ENCODE data around the gene CA5A. TPM values are rescaled to one million over a fixed set of nuclear protein-coding genes. Genes with fewer than 3 reads are reported as not detected.
A peak's percentile ranks its signal among the peaks of the same experiment; 100 is the strongest.
"Not testable (repeated sequence)": the region's sequence is repeated elsewhere in the genome, so short reads cannot be mapped to it uniquely, and the experiment has no call there.

CA5A gene
- polyA plus RNA-seq, 1 donor from 2014 or later = not detected

DNA sequence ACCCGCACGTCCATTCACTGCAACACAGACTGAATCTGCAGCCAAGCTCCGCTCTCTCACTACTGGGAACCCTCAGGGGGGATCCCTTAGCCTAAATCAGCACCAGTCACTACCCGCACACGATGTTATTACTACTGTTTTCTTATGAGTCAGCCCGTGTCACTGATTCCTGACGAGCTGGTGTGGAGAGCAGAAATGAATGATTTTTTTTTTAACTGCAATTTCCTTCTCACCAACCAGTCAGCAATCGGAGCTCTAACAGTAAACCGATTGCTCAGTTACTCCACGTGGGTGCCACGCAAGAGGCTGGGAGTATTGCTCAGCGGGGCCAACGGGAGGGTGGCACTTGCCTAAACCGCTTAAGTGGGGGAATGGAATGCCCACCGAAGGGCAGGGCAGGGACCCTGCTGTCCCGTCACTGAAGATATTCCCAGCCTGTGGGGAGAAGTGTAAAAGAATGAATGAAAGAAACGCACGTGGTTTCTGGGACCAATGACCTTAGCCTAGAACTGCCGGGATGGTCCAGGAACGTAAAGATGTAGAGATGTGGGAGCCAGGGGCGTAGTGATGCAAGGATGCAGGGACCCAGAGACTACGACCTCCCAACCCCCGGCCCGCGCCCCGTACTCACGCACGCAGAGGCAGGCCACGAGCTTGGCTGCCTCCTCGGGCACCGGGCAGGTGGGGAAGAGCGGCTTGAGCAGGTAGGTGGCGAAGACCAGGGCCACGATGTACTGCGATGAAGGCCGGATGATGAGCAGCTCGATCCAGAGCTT lies 67.9 kb downstream of the CA5A start:
- H3K4me1 Mint-ChIP-seq = peaks cover 16 to 27% (median 23%) of the 10 kb centered on the region in 3 donors
- H3K27me3 Mint-ChIP-seq, H3K36me3 Mint-ChIP-seq, H3K9me3 Mint-ChIP-seq: not testable (repeated sequence)
- peak overlapping the region; percentile 87 to 95 (median 87) for H3K27ac Mint-ChIP-seq
- peak overlapping the region; percentile 85 to 94 (median 94) for H3K4me3 Mint-ChIP-seq

DNA sequence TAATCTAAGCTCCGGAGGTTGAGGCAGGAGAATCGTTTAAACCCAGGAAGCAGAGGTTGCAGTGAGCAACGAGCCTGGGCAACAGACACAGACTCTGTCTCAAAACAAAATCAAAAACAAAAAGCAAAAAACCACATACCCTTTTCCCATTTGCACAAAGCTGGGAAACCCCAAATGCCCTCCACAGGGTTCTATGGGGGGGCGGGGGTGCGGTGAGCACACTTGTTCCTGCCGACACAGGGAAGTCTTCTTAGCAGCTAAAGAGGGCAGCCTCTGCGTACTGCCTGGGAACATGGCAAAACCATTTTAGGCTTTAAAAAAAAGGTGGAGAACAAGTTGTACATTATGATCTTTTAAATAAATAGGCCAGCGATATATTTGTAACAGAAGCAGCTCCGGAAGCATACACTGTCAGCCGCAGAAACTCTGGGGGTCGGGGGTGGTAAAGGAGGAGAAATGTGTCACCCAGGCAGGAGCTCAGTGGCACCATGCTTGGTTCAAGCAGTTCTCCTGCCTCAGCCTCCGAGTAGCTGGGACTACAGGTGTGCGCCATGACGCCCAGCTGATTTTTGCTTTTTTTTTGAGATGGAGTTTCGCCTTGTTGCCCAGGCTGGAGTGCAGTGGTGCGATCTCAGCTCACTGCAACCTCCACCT lies 70.3 kb downstream of the CA5A start:
- not testable (repeated sequence) for H3K9me3 Mint-ChIP-seq, H3K27me3 Mint-ChIP-seq, H3K36me3 Mint-ChIP-seq
- peak overlapping the region; percentile 23 to 84 (median 39) for H3K27ac Mint-ChIP-seq
- peaks cover 13 to 20% (median 19%) of the 10 kb centered on the region in 3 donors for H3K4me1 Mint-ChIP-seq
- H3K4me3 Mint-ChIP-seq = peak overlapping the region; percentile 46 to 94 (median 76)

DNA sequence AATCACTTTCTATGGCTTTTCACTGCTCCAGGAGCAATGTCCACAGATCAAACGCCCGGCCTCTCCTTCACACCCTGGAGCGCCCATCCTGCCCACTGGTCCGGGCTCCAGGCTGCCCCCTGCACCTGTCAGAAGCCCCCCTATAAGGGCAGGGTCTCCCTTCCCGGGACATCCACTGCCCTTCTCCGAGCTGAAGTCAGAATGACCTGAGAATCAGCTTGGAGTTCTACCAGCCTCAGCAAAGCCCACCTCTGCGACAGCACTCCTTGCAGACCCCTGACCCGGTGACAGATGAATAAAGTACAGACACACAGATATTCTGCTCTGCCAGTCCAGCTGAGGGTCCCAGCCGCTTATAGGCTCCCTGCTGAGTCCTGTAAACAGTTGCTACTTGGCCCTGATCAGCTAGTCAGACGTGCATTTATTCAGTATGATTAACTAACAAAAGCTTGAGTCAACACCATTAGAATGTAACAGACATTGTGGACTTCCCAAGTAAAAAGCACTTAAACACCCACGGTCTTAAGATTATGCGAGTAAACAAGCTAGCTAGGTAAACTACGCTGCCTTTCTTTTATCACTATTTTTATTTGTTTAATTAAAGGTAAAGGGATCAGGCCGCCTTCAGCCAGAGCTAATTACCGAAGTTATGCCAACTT lies 71.9 kb downstream of the CA5A start:
- Mint-ChIP-seq H3K27ac (peak overlapping the region in 1 of 3 donors; percentile 57), H3K4me3 (peak overlapping the region in 2 of 4 donors; percentile 54 to 60), H3K36me3 (no peaks in the 10 kb centered on the region), H3K27me3 (peaks cover 1% of the 10 kb centered on the region), H3K9me3 (no peaks in the 10 kb centered on the region), H3K4me1 (peaks cover 13 to 21% (median 18%) of the 10 kb centered on the region in 3 donors)

DNA sequence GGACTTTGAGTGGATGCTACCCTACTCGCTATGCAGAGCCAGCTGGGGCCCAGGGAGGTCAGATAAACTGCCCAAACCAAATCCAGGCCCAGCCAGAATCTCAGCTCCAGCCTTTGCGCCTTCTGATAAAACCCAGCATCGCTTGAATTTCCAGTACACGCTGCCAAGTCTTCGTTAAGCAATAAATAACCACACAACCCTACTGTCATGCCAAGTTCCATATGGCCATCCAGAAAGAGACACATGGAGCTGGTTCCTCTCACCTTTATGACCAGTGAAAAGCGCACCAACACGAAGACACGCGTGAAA lies 73.0 kb downstream of the CA5A start:
- not testable (repeated sequence) for H3K9me3 Mint-ChIP-seq, H3K27ac Mint-ChIP-seq, H3K36me3 Mint-ChIP-seq, H3K27me3 Mint-ChIP-seq
- Mint-ChIP-seq H3K4me1 (peaks cover 9 to 18% (median 13%) of the 10 kb centered on the region in 3 donors), H3K4me3 (peak overlapping the region in 1 of 4 donors; percentile 45)

DNA sequence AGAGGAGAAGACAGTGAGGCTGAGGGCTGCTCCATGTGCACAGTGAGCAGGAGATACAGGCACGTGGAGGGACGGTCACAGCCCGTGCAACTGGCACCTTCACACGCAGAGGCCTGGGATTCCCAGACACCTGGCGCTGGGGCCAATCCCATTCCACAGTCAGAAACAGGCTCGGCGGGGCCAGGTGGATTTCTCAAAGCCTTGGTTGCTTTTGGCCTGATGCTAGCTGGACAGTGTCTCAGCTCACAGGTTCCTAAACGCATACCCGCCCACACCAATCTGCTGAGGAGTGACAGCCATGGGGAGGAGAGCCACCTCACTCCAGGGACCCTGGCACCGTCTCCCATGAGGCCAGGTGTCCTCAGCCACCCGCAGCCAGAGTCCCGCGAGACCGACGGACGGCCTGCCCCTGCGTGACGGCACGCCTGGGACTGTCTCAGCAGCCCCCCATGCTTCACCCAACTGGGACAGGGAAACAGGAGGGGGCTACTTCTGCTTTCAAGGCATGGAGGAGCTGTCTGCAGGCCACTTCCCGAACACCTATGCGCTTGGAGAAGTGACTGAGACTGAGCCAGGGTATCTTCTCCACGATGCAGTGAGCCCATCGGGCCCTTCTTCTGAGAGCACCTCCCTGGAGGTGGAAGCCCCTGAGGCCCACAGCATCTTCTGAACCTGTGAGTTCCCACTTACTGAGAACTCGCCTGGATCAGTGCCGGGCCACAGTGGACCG lies 73.6 kb downstream of the CA5A start:
- not testable (repeated sequence) for H3K27me3 Mint-ChIP-seq, H3K36me3 Mint-ChIP-seq, H3K27ac Mint-ChIP-seq, H3K9me3 Mint-ChIP-seq, H3K4me3 Mint-ChIP-seq
- peaks cover 7 to 15% (median 10%) of the 10 kb centered on the region in 3 donors for H3K4me1 Mint-ChIP-seq

DNA sequence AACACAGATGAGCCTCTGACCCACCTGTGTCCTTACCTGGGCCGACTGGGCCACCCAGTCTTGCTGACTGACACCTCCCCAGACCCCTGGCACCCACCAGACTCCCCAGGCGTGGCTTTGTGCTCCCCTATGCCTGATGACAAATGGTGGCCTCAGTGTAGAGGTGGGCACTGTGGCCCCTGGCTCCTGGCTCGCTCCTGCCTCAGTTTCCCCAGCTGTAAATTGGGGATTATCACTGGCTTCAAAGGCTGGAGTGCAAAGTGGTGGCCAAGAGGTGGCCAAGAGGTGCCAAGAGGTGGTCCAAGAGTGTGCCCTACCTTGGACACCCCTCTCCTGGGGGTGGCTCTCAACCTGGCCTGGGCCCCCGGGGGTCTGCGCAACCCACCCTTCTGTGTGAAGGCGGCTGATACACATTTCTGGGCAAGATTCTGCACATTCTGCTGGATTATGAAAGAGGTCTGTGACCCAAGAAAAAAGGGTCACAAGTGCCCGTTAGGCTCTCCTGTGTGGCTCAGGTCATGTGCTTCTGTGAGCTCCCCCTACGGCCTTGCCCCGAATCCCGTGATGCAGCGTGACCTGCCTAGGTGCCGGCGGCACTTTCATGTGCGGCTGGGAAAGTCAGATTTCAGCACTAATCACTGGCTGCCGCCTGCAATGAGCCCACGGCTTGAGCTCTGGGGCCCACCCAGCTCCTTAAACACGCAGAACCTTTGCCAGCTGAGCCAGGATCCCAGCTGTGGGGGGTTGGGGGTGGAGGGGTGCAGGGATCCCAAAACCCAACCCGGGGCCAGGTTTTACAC lies 74.8 kb downstream of the CA5A start:
- not testable (repeated sequence) for H3K27me3 Mint-ChIP-seq, H3K27ac Mint-ChIP-seq, H3K36me3 Mint-ChIP-seq

DNA sequence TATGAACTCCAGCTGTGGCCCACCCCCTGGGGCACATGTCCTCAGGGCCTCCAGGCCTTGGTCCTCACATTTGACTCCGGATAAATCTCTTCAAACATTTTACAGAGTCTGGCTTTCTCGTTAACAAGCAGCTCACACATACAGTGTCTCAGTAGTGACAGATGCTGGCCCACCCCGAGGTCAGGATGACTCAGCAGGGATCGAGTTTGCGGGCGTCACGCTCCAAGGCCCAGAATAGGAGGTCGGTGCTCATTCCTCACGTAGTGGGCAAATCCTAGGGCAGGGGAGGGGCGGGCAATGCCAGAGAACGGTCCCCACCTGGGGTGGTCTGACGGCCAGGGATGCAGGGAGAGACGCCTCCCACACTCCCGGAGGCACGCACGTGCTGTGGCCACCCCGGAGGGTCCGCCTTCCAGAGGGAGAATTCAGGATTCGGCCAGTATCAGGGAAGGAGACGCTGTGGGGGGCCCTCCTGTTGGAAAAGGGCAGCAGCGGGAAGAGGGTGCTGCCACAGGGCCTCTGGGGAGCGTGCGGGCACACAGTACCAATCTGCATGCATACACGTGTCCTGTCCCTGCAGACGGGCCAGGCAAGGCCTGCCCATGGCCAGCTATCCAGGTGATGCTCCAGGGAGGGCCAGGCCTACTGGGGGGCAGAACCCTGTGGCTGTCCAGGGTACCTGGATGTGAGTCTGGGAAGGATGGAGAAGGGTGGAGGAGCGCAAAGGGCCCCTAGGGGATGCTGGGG lies 75.6 kb downstream of the CA5A start:
- Mint-ChIP-seq H3K9me3 (no peaks in the 10 kb centered on the region), H3K27ac (peak overlapping the region; percentile 26 to 94 (median 26))

More for the DNA sequence above, 74.8 kb downstream of the CA5A start:
- not testable (repeated sequence) for H3K9me3 Mint-ChIP-seq, H3K4me3 Mint-ChIP-seq
- peaks cover 3 to 16% (median 10%) of the 10 kb centered on the region in 3 donors for H3K4me1 Mint-ChIP-seq

DNA sequence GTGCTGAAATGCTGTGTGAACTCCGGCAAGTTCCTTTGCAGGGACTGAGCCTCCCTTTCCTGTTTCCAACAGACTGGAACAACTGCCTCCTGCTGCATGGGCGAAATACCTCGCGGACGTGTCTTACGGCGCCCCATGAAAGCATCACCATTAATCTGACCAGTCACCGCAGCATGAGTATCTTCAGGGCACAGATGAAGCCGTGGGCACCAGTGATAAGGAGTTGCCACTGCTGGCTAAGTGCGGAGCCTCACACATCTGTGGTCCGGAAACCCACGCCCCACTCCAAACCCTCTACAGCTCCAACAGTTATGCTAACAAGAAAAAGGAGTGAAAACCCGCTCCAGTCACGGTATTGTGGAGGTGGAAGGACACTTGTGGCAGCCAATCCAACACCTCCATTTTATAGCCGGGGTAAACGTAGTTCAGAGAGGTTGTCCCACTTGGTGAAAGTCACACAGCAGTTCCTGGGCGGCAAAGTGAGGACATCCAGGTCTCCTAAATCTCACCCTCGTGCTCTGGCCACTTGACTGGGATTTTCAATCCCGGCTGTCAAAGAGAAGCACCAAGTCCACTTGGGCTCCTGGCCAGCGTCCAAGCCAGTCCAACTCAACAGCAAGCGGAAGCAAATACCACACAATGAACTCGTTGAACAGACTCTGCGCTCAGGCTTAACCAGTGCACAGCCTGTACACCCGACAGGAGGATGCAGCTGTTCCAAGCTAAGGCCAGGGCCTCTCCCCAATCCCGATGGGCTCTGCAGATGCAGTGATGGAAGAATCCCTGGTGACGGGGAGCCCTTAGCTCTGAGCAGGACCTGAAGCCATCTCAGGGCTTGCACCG lies 78.0 kb downstream of the CA5A start:
- peak overlapping the region in 1 of 3 donors; percentile 67 for H3K27ac Mint-ChIP-seq
- H3K9me3 Mint-ChIP-seq, H3K27me3 Mint-ChIP-seq: not testable (repeated sequence)

More for the DNA sequence above, 75.6 kb downstream of the CA5A start:
- Mint-ChIP-seq H3K4me1 (peaks cover 8 to 13% (median 12%) of the 10 kb centered on the region in 3 donors), H3K4me3 (peak overlapping the region in 1 of 4 donors; percentile 19), H3K36me3 (peaks cover 6% of the 10 kb centered on the region), H3K27me3 (no peaks in the 10 kb centered on the region)

DNA sequence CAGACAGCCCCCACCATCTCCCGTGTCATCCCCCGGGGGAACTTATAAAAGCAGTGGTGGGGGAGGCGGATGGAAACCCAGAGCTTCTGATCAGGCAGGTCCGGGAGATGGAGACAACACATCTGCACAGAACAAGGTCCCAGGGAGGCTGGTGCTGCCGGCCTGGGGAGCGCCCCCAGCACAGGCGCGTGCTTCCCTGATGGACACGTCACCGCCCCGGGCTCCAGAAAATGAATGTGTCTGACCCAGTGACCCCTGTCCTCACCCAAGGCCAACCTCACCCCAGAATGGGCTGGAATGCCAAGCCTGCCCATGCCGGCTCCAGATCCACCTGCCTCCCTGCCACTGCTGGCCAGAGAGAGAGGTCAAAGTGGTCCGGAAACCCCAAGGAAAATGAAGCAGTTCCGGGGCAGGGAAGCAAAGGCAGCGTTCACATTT lies 79.5 kb downstream of the CA5A start:
- Mint-ChIP-seq H3K4me3 (peak overlapping the region; percentile 57 to 92 (median 84)), H3K27me3 (no peaks in the 10 kb centered on the region), H3K9me3 (no peaks in the 10 kb centered on the region), H3K4me1 (peaks cover 9 to 20% (median 18%) of the 10 kb centered on the region in 3 donors), H3K36me3 (peaks cover 6% of the 10 kb centered on the region), H3K27ac (peak overlapping the region; percentile 83 to 94 (median 88))

More for the DNA sequence above, 78.0 kb downstream of the CA5A start:
- peaks cover 6 to 18% (median 15%) of the 10 kb centered on the region in 3 donors for H3K4me1 Mint-ChIP-seq
- not testable (repeated sequence) for H3K36me3 Mint-ChIP-seq
- H3K4me3 Mint-ChIP-seq = peak overlapping the region in 1 of 4 donors; percentile 29

DNA sequence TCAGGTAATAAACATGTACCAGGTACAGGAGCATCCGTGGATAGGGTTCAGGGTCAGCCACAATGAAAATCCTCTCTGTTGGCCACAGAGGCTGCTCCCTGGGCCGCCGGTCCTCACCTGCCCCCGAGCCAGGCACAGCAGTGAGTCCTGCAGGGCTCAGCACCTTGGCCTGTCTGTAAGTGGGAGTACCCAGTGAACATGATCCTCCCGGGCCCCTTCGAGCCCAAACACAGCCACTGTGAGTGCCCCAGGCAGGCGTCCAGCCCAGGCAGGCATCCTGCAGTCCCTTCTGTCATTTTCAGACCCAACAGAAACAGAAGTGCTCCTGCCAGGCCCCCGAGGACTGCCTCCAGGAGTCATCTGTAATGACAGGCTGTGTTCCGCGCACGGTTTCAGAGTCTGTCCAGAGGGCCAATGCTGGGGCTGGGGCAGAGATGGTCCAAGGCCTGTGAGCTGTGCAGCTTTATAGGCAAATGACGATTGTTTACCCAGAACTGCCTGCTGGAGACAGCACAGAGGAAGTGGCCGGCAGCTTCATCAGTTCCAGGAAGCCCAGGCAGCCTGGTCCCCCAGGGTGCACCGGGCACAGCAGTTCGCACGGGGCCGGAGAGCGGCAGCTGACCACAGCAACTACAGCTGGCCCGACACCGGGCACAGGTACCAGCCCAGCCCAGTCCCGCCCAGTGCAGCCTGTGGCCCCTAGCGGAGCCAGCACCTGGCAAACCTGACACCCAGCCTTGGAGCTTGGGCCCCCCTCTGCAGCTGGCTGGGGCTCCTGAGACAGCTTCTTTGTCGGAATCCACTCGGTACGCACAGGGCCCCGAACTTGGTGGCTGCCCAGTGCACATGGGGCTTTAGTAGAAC lies 80.2 kb downstream of the CA5A start:
- H3K4me1 Mint-ChIP-seq = peaks cover 9 to 20% (median 18%) of the 10 kb centered on the region in 3 donors
- no peaks in the 10 kb centered on the region for H3K9me3 Mint-ChIP-seq
- H3K27ac Mint-ChIP-seq = peak overlapping the region; percentile 83 to 94 (median 88)
- H3K36me3 Mint-ChIP-seq = peaks cover 6% of the 10 kb centered on the region
- H3K4me3 Mint-ChIP-seq = peak overlapping the region; percentile 57 to 92 (median 84)
- H3K27me3 Mint-ChIP-seq = no peaks in the 10 kb centered on the region

DNA sequence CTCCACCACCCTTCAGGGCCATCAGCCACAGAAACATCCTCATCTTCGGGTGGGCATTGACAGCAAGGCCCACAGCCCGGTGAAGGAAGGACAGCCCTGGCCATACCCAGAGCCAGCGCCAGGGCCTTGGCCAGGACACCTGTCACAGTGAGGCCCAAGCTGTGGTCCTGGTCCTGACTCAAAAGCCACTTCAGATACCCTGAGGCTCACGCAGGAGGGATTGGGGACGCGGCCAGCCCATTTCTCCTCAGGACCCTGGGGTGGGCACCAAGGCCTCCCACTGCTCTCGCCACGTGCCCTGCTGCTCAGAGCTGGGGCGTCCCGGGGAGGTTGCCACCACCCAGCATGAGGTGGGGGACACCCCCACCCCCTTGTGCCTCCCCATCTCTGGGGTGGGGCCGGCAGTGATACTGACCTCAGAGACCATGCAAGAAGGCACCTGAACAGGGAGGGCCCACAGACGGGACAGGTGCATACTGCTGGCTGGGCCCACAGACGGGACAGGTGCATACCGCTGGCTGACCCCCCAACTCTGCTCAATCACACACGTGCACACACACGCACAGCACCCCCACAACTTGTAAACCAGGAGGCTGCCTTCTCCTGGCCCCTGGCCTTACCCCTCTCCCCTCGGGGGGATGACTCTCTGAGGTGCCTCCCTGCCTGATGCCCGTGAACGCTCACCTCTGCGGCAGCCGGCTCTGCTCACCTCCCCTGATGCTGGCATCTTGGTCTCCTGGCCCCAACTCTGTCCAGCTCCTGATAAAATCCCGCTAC lies 81.2 kb downstream of the CA5A start:
- peaks cover 9 to 20% (median 15%) of the 10 kb centered on the region in 3 donors for H3K4me1 Mint-ChIP-seq
- H3K27me3 Mint-ChIP-seq = no peaks in the 10 kb centered on the region
- peaks cover 6% of the 10 kb centered on the region for H3K36me3 Mint-ChIP-seq
- no peaks in the 10 kb centered on the region for H3K9me3 Mint-ChIP-seq
- peak overlapping the region in 2 of 3 donors; percentile 71 to 94 for H3K27ac Mint-ChIP-seq
- H3K4me3 Mint-ChIP-seq = peak overlapping the region in 1 of 4 donors; percentile 90

Measured in IgD-negative memory B cell (primary cell).